T-helper 9 cell (primary cell): ENCODE results near the gene KCNJ10.

Experiments used
- DNase-seq: peaks from one replicate; pipeline ENCODE4 v3.0.0-alpha.2; 2020

KCNJ10 gene

DNA sequence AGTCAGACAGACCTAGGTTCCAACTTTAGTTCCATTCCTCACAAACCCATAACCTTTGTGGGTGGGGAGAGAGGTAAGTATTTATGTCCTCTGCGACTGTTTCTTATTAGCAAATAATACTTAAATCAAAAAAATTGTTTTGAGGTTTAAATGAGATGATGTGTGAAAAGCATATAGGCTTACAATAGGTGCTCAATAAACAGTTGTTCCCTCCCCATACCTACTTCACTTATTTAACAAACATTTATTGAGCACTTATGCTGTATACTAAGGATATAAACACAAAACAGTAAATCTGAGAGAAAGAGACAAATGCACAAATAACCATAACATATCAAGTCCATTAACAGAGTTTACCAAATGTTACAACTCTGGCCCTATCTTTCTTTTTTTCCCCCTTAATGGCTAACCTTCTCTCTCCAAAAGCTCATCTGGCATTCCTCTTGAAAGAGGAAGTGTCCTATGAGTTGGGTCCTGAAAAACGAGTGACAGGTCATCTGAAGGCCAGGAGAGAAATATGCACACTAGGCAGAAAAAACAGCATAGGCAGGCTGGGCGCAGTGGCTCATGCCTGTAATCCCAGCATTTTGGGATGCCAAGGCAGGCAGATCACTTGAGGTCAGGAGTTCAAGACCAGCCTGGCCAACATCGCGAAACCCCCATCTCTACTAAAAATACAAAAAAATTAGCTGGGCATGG is 48.4 kb downstream of the KCNJ10 start:
- no peak for DNase-seq

DNA sequence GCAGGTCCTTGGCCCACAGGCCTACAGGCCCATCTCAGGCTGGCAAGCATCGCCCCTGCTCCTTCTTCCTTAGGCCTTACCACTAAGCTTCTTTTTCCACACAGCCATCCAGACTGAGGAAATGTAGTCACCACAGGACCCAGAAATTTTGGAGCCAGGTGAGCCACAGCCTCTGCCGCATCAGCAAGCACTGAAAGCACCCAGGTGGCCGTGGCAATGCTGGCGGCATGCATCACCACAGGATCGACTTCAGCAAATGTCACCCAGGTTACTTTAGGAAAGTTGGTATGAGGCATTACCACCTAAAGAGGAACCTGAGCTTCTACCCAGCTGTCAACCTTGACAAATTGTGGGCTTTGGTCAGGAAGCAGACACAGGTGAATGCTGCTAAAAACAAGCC is 49.8 kb downstream of the KCNJ10 start:
- no peak for DNase-seq

DNA sequence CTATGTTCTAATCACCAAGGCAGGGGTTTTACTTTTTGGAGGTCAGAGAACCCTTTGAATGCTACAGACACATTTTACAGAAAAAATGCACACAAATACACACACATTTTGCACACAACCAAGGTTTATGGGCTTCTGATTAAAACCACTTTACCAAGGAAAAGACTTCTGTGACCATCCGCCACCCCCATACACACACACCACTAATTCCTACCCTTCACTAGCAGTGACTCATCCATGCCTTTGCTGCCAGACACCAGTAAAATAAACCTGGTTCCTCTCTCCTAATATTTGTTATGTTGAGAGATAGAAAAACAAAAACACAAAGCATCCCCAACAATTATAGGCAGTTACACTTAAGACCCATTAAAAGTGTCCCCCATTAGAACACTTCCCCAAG is 51.1 kb downstream of the KCNJ10 start:
- no peak for DNase-seq

DNA sequence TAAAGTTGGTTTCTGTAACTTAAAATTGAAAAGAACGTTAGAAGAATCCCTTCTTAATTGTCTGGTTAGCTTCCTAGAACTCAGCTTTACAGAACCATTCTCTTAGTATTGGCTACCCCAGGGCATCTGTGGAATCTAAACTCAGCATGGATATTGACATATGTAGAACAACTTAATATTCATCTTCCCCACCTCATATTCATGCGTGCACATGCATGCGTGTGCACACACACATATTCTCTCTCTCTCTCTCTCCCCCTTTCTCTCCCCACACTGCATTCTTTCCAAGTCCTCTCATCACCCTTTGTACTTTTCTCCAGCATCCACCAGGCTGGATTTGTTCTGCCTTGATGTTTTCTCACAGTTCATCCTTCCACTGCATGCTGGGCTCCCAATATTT is 51.6 kb downstream of the KCNJ10 start:
- no peak for DNase-seq

DNA sequence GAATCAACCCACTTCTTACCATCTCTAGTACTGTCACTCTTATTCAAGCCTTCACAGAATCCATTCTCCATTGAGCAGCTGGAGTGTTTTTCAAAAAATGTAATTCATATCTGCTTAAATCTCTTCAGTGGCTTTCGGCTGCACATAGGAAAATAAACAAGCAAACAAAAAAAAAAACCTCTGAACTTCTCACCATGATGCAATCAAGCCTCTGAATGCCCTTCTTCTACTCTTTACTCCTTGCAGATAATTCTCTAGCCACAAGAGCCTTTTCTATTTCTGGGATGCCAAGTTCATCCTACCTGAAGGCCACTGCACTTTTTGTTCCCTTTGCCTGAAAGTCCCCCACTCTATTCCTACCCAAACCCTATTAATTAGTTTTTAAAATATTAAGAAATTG is 52.4 kb downstream of the KCNJ10 start:
- DNase-seq: no peak

DNA sequence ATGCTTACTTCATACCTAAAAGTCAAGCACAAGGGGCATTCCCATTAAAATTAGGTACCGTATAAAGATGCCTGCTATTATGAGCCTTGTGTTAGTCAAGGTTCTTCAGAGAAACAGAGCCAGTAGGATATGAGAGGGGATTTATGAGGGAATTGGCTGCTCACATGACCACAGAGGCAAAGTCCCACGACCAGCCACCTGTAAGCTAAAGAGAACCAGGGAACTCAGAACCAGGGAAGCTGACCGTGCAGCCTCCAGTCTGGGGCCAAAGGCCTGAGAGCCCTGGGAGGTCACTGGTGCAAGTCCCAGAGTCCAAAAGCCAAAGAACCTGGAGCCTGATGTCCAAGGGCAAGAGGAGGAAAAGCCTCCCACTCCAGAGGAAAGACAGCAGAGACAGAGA is 58.2 kb downstream of the KCNJ10 start:
- no peak for DNase-seq

DNA sequence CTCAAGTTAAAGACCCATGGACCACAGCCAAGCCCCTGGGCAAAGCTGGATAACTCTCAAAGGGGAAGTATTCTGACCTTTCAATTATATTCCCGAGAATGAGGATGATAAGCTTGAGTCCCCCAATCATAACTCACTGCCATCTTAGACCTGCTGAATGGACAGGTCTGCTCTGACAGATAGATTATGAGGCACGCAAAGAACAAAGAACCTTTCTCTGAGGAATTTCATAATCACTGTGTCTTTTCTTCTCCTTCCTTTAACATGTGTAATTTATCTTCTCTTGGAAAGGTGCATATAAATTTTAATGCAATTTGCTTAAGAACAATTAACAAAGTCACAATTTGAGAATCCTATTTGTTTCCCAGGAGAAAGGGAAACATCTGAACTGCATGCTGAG is 60.2 kb downstream of the KCNJ10 start:
- no peak for DNase-seq

DNA sequence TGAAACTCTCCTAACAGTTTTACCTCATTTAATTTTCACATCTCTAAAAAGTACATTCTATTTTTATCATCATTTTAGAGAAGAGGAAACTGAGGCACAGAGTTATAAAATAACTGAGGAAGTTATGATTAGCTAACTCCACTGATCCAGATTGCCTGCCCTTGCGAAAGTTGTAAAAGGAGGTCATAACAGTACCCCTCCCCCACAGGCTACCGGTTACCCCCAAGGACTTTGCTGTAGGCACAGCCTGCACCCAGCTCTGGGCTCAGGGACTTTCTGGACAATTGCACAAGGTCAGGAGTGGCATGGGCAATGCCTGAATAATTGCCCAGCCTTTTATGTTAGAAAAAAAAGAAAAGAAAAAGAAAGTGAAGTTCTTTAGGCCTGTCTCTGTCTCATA is 60.9 kb downstream of the KCNJ10 start:
- no peak for DNase-seq

DNA sequence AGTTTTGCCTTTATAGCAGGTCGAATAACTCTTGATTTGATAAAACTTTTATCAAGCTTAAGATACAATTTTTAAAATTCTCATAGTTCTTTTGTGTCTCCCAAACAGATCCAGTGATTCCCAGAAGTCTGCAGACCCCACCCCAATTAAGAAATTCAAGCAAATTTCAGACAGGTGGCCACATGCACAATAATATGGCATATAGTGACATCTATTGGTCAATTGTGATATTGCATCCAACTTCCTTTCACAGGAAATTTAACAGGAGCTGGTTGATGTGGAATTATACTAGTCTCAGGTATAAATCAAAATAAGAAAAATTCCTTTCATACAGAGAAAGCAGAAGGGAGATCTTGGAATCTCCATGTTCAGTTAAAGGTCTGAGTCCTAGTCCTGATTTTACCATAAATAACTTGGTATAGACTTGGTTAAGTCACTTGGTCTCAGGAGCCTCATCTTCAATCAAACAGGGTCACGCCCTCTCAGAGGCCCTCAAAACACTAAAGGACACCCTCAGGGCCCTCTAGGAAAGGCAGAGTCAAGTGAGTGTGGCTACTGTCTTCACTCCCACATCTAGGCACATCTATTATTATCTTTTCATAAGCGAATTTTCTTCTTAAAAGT is 62.3 kb downstream of the KCNJ10 start:
- no peak for DNase-seq

DNA sequence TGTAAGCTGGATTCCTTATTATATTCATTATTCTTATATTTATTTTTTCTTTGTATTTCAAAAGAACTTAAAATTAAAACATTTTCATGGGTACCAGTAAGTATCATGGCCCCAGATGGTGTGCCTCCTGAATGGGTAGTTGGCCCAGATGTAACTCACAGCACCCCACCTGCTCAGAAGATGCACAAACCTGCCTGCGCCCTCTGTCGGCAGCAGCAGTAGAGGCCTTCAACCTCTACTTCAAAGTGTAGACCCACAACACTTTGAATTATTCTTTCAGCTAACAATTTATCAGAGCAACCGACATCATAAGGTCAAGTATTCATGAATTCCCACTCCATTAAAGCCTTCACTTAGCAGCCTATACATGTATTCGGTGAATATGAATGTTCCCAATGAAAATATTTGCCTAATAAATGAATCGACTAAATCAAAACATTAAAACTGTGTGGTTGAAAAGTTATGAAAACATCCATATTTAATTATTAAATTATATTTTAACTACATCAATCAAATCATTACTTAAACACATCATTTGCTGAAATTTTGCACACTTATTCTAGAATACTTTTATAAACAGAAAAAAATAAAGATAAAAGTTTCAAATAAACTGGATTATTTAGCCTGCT is 63.5 kb downstream of the KCNJ10 start:
- DNase-seq: peak; percentile 60

DNA sequence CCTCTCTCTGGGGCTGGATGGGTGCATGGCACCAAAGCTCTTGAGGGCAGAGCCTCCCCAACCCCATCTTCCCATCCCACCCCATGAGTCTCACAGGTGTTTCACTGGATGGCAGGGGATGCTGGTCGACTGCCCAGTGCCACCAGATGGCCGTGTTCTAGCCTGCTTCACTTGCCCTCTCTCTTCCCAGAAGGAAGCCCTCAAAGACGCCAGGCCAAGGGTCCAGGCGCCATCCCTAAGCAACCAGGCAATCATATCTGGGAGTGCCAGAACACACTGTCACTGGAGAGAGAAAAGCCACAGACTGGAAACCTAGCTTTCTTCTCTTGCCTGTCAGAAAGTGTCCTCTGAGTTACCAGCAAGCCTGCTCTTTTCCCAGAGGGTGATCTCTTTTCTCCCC is 64.9 kb downstream of the KCNJ10 start:
- DNase-seq: no peak

DNA sequence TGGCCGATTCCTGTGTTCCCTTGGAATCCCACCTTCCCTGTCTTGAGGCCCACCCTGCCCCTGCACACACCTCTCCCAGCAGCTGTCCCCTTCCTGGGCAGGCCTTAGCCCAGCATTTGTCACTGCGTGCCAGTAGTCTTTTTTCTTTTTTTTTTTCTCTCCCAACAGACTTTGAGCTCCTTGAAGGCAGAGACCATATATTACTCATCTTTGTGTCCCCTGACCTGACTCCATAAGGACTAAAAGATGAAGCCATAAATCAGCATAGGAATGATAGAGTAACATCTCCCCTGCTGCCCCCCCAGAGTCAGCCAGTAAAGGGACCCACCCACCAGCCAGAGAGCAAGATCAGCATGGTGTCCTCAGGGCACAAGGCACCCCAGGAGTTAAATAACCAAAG is 65.5 kb downstream of the KCNJ10 start:
- DNase-seq: no peak

DNA sequence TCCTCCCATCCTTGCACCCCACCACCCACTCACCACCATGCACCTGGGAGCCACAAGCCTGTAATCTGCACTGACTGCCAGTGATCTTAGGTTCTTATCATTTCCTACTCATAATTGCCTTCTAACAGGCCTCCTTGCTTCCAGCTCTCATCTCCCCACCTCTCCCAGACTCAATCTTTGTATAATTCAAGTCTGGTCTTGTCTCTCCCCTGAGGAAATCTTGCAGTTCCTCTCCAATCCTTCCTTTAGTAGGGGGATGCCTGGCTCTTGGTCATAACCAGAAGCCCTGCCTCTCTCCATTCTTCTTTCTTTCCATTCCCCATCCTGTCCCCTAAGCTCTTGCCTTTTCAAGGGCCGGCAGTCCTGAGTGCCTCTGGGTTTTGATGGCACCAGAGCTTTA is 66.0 kb downstream of the KCNJ10 start:
- no peak for DNase-seq

DNA sequence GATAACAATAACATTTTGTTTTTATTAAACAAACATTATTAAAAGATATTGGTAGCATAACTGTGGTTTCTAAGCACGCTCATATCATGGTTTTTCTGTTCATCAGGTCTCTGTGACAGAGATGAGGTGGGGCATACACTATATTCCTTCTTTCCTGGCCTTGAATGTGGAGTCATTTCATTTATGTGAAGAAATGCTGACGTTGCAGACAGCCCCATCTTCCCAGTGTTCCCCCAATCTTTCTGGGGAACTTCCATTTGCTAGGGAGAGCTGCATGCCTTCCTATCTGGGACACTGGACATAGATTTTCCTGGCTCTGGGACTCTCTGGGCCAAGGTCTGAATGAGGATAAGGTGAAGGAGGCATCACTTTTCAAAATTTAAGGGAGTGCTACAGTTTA is 68.5 kb downstream of the KCNJ10 start:
- no peak for DNase-seq

DNA sequence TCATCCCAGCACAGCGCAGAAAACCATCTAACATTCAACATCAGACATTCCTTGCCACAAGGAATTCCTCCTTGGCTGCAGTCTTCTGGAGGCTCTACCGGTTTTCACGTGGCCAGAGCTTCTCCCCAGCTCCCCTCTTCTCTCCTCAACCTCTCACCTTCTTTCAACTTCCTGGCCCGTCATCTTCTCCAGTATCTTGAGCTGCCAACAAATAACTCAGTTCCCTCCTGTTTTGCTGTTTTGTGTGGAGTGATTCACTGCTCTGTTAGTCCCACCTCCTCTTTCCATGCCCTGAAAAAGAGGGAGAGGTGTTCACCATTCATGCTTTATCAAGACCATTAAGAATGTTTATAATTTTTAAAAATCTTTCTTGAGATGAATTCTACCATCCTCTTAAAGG is 70.8 kb downstream of the KCNJ10 start:
- no peak for DNase-seq

DNA sequence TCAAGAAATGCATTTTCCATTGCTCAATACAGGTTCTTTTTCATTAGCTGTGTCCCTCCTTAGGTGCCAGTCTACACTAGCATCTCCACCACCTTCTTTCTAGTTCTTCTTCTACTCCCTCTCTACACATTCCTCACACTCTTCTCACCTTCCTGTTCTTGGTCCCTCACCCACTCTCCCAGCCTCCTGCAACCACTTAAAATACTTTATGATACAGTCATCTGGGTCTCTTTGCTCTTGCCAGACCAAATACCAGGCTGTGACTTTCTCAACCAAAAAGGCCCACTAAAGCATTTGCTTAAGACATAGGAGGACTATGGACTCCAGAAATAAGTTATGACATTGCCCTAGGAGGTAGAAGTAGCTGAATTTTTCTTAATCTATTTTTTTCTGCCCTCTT is 73.3 kb downstream of the KCNJ10 start:
- DNase-seq: no peak

DNA sequence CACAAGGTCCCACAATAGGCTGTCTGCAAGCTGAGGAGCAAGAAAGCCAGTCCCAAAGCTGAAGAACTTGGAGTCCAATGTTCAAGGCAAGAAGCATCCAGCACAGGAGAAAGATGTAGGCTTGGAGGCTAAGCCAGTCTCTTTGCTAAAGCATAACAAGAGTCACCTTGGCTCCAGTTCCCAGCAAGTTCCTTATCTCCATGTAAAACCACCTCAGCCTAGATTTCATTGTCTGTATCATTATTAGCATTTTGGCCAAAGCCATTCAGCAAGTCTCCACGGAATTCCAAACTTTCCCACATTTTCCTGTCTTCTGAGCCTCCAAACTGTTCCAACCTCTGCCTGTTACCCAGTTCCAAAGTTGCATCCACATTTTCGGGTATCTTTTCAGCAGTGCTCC is 75.1 kb downstream of the KCNJ10 start:
- no peak for DNase-seq

DNA sequence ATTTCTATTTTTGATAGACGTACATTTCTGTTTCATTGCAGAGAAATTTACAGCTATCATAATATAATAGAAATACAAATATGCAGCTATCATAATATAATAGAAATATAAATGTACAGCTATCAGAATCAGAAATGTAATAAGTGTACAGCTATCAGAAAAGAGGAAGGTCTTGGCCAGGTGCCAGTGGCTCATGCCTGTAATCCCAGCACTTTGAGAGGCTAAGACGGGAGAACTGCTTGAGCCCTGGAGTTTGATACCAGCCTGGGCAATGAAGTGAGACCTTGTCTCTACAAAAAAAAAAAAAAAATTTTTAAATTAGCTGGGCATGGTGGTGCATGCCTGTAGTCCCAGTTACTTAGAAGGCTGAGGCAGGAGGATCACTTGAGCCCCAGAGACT is 76.0 kb downstream of the KCNJ10 start:
- no peak for DNase-seq

DNA sequence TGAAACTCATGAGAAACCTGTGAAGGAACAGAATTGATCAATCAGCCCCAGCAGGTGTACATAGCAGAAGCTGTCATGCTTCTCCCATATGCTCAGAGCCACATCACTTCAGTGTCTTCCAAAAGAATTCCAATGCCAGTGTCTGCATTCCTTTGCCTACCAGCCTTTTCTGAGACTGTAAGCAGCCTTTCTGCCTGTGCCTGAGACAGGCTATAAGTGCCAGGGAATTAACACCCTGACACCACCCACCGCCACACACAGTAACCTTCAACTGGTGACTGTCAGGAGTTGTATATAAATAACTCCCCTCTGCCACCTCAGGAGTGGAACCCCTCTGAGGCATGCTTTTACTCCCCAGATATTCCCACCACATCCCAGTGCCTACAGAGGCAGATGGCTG is 77.8 kb downstream of the KCNJ10 start:
- DNase-seq: no peak

DNA sequence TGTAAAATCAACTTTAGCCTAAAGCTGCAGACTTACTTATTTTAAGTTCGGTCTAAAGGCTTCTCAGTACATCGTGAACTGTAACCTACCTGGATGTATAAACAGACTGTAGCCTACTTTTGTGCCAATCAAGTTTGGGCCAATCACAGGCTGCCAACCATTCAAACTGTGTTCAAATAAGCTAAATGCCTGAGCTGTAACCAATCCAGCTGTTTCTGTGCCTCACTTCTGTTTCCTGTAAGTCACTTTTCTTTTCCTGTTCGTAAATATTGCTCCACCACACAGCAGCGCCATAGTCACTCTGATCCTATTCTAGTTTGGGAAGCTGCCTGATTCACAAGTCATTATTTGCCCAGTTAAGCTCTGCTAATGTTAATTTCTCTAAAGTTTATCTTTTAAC is 78.4 kb downstream of the KCNJ10 start:
- DNase-seq: no peak

DNA sequence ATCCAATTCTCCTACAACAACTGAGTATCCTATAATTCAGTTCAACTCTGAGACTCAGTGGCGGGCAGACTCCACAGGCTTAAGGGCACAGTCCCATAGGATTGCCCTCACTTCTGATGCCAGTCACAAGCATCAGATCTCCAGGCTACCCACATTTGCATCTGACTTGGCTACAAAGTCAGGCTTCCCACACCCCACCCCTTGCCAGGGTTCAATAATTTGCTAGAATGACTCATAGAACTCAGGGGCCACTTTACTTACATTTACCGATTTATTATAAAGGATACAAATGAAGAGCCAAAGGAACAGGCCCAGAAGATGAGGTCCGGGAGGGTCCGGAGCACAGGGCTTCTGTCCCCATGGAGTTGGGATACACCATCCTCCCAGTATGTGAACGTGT is 80.0 kb downstream of the KCNJ10 start:
- DNase-seq: no peak

DNA sequence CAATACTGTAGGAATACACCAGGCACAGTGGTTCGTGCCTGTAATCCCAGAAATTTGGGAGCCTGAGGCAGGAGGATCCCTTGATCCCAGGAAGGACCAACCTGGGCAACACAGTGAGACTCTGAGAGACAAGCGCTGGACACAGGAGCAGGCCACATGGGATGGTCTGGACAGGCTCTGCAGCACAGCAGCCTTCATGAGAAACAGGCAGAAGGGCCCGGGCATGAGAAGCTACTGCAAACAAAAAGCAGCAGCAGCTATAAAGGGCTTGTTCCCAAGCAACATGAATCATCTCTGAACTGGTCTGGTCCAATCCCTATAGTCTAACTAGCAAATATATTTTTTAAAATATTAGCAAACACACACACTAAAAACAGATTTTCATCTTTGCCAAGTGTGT is 80.4 kb downstream of the KCNJ10 start:
- DNase-seq: no peak

DNA sequence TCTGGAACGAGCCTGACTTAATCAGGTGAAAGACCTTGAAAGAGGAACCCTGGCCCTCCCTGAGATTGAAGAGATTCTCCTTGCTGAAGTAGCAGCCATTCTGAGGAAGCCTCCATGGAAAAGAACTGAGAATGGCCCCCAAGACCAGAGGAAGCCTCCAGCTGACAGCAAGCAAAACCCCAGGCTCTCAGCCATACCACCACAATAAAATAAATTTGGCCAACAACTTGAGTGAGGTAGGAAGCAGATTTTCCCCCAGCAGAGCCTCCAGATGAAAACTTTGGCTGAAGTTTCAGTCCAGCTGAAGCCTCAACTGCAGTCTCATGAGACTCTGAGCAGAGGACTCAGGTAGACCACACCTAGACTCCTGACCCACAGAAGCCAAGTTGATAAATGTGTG is 82.0 kb downstream of the KCNJ10 start:
- DNase-seq: no peak

DNA sequence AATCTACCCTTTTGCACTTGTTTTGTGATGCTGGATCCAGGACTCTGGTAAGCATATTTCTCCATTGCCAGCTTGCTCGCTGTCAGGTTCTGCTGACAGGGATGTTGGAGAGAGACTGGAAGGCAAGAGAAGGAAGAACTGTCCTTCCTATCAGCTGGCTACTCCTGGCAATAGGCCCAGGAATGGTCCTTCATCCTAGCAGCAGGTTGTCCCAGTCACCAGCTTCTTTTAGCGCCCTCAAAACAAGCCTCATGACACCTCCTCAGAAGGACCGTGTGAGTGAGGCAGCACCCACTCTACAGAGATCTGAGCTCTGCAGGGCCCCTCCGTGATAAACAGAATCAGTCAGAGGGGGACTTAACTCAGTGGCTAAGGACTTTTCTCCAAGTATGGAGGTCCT is 82.8 kb downstream of the KCNJ10 start:
- DNase-seq: no peak

DNA sequence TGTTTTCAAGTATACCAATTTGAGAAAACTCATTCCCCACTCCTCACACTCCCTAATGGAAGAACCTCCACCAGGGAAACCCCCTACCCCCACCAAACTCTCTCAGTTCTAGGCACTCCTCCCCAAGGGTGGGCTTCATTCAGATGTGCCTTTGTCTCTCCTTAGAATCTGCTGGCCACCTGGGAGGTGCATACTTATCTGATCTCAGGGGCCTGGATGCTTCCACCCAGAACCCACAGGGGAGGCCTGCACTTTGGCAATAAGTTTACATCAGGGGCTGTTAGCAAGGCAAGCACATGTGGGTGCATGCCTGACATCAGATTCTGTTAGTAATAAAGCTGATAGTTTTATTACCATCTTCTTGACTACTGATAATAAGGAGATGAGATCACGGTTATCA is 83.4 kb downstream of the KCNJ10 start:
- no peak for DNase-seq
